Chondrocyte (in vitro differentiated cells): ENCODE measurements around the gene GPC6. TPM values are rescaled to one million over a fixed set of nuclear protein-coding genes. Genes with fewer than 3 reads are reported as not detected.

Source experiments
- DNase-seq: peaks from one replicate; pipeline ENCODE4 v3.0.0; 2021; ENCODE audit warnings: mixed read lengths, low spot score
- H3K27ac Mint-ChIP-seq: one replicate; pipeline ENCODE4 v1.8.0; 2021; ENCODE audit warnings: mild to moderate bottlenecking, moderate library complexity, mixed read lengths; ENCODE audit not compliant: unreplicated experiment
- H3K27me3 Mint-ChIP-seq: 2 replicates; pipeline ENCODE4 v1.8.0; 2021; ENCODE audit warnings: low read depth, mixed read lengths
- H3K36me3 Mint-ChIP-seq: 2 replicates; pipeline ENCODE4 v1.8.0; 2021; ENCODE audit warnings: low read depth, mixed read lengths
- H3K4me1 Mint-ChIP-seq: 2 replicates; pipeline ENCODE4 v1.8.0; 2021; ENCODE audit warnings: low read depth, mild to moderate bottlenecking, mixed read lengths
- H3K4me3 Mint-ChIP-seq: one replicate; pipeline ENCODE4 v1.8.0; 2021; ENCODE audit warnings: mild to moderate bottlenecking, moderate library complexity, mixed read lengths; ENCODE audit not compliant: unreplicated experiment
- H3K9me3 Mint-ChIP-seq: 2 replicates; pipeline ENCODE4 v1.8.0; 2021; ENCODE audit warnings: low read depth, mixed read lengths
- total RNA-seq: library from RNA; stranded (reverse); gene quantifications from 3 replicates; pipeline ENCODE4 v1.2.1, GENCODE V29; 2021
- TF ChIP-seq, protein P1 (sequence below): fragments of 200-600 bp; sonication (generic); IDR thresholded peaks from 2 replicates; pipeline ENCODE4 v1.5.0; 2021; ENCODE audit warnings: antibody characterized with exemption, mild to moderate bottlenecking, moderate library complexity

Gene GPC6
- total RNA-seq, 1 donor from 2014 or later: 76.1 TPM

DNA sequence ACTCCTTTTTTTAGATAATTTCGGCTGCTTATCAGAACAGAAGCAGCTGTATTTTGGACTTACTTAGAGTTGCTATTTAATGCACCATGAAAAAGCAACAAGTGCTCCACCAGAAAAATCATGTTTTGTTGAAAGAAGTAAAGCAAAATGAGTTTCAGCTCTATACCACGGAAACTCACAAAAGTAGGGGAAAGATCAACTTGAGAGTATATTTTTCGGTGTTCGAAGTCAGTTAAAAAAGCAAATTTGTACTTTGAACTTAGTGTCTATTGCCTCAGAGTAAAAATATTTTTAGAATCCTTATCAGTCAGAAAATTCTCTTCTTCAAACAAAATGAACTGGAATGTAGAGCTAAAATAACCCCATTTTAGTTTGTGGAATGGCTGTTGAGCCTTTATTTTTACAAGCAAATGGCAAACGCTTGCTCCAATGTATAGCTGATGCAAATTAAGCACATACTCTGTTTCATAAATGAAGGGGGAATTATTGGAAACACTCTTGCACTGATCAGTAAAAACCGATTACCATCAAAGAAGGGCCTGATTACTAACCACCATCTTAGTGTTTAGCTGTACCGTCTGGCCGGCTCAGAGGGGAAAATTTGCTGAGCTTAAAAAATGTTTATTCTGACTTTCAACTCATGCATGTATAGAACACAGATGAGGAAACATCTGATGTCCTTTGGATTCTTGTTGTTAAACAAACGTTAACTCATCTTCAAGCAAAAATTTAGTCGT, 540.7 kb downstream of the GPC6 start:
- TF ChIP-seq, protein P1, sequence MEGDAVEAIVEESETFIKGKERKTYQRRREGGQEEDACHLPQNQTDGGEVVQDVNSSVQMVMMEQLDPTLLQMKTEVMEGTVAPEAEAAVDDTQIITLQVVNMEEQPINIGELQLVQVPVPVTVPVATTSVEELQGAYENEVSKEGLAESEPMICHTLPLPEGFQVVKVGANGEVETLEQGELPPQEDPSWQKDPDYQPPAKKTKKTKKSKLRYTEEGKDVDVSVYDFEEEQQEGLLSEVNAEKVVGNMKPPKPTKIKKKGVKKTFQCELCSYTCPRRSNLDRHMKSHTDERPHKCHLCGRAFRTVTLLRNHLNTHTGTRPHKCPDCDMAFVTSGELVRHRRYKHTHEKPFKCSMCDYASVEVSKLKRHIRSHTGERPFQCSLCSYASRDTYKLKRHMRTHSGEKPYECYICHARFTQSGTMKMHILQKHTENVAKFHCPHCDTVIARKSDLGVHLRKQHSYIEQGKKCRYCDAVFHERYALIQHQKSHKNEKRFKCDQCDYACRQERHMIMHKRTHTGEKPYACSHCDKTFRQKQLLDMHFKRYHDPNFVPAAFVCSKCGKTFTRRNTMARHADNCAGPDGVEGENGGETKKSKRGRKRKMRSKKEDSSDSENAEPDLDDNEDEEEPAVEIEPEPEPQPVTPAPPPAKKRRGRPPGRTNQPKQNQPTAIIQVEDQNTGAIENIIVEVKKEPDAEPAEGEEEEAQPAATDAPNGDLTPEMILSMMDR: no peak
- peak overlapping the region; percentile 77 for H3K27ac Mint-ChIP-seq
- no peak for DNase-seq

DNA sequence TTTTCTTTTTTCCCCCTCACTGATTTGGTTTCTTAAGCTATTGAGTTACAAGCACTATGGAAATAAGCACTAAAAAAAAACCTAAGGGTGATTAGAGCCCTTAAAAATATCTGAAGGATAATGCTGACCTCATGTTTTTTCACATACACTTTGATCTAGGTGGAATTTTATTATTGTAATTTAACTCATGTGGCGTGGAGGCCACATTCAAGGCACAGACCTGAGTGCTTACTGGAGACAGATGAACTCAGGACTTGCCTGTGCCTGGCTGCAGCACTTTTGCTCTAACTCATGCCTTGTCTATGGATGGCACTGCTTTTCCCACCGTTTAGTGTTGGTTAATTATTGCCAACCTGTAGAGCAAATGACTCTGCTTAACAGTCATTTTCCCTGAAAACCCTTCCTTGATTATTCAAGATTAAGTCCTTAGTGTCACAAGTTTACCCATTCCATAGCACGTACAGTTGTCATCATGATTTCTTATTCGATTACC, 541.4 kb downstream of the GPC6 start:
- H3K9me3 Mint-ChIP-seq: peaks cover 2% of the 10 kb centered on the region
- H3K4me1 Mint-ChIP-seq: peaks cover 75% of the 10 kb centered on the region
- TF ChIP-seq, protein P1: no peak
- H3K27me3 Mint-ChIP-seq: no peaks in the 10 kb centered on the region
- no peak overlapping the region for H3K4me3 Mint-ChIP-seq
- DNase-seq: no peak
- H3K36me3 Mint-ChIP-seq: peaks cover 5% of the 10 kb centered on the region
- peak overlapping the region; percentile 52 for H3K27ac Mint-ChIP-seq

More for the DNA sequence above, 540.7 kb downstream of the GPC6 start:
- Mint-ChIP-seq H3K9me3 (peaks cover 3% of the 10 kb centered on the region), H3K36me3 (peaks cover 4% of the 10 kb centered on the region), H3K4me3 (peak overlapping the region; percentile 5), H3K27me3 (no peaks in the 10 kb centered on the region), H3K4me1 (peaks cover 69% of the 10 kb centered on the region)

DNA sequence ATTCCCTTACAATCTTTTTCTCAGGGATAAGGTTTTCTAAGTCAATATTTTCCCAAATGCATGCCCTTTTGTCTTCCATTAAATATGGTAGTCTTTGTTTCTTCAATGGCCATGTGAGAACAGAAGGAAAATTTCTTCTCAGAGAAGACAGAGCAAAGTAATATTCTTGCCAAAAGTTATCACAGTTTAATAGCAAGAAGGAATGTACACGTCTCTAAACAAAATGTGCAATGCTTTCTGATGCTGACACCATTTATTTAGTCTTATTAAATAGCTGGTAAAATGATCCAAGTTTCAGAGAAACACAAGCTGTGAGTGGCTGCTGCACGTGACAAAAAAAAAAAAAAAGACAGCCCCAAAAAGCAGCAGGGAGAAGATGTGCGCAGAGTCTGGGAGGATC, 542.5 kb downstream of the GPC6 start:
- TF ChIP-seq, protein P1: no peak
- Mint-ChIP-seq H3K27me3 (no peaks in the 10 kb centered on the region), H3K4me1 (peaks cover 81% of the 10 kb centered on the region), H3K9me3 (peaks cover 2% of the 10 kb centered on the region), H3K27ac (peak overlapping the region; percentile 63), H3K4me3 (no peak overlapping the region), H3K36me3 (peaks cover 2% of the 10 kb centered on the region)
- no peak for DNase-seq

DNA sequence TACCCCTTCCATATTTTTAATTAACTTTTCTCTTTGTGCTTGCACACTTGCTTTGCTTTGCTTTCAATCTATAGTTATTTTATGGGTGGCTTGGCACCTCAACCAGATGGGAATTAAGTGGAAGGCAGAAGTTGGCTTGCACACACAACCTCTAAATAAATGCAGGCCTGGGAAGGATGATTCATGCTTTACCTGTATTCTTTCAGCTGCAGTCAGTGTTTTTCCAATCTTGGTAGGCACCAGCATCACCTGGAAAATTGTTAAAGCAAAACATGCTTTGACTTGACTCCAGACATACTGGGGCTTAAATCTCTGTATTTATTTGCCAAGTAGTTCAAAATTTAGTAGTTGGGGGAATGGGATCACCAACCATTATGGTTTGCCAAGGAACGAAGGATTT, 543.0 kb downstream of the GPC6 start:
- peak overlapping the region; percentile 63 for H3K27ac Mint-ChIP-seq
- H3K4me3 Mint-ChIP-seq: no peak overlapping the region
- TF ChIP-seq, protein P1: no peak
- peaks cover 86% of the 10 kb centered on the region for H3K4me1 Mint-ChIP-seq
- no peaks in the 10 kb centered on the region for H3K27me3 Mint-ChIP-seq
- H3K9me3 Mint-ChIP-seq: peaks cover 3% of the 10 kb centered on the region
- peaks cover 2% of the 10 kb centered on the region for H3K36me3 Mint-ChIP-seq
- DNase-seq: no peak

DNA sequence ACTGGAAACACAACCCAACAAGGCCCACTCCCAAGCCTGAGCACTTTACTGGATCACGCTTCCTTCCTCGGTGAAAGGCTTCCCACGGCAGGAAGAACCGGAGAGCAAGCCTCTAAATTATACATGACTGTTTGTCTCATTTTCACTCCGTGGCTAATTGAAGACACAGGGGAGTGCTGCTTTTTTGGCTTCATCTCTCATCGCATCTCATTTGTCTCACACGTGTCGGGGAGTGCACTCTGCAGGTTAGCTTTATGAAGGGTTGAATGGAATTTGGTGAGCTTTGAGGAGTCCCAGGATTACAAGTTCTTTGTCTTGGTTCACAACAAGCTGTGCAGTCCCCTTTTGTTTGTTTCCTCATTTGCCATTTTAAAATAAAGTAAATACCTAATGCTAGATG, 544.6 kb downstream of the GPC6 start:
- TF ChIP-seq, protein P1: no peak
- Mint-ChIP-seq H3K4me1 (peaks cover 93% of the 10 kb centered on the region), H3K9me3 (peaks cover 3% of the 10 kb centered on the region), H3K27me3 (no peaks in the 10 kb centered on the region), H3K4me3 (no peak overlapping the region), H3K36me3 (peaks cover 2% of the 10 kb centered on the region), H3K27ac (peak overlapping the region; percentile 0)
- no peak for DNase-seq
